ENCODE results near the gene DARS2. TPM values are rescaled to one million over a fixed set of nuclear protein-coding genes. Genes with fewer than 3 reads are reported as not detected.

Gene DARS2
- total RNA-seq, 4 donors from 2014 or later = 4.3 to 8.9 (median 8.2) TPM

DNA sequence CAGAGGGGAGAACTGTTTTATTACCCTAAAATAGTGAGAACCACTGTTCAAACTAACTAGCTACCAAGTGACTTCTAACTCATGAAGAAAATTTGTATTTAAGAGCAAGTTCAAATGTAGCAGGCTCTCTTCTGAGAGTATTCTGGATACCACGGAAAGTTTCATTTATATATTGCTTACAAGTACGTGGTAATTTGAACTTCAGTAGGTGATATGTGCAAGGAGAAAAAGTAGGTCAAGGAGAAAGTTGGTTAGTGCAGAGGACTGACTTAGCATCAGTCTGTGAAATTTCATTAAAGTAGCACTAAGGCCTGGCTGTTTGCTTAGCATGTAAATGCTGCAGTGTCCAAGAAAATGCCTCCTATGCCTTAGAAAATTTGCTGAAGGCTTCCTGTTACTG lies 76.0 kb downstream of the DARS2 start:
- Histone ChIP-seq H3K9me3 (no peaks in the 10 kb centered on the region), H3K36me3 (no peaks in the 10 kb centered on the region), H3K4me1 (peaks cover 0 to 5% of the 10 kb centered on the region in 2 donors), H3K4me3 (no peak overlapping the region), H3K27ac (no peak overlapping the region), H3K27me3 (no peaks in the 10 kb centered on the region)
- DNase-seq (no peak), ATAC-seq (no peak)
- in situ Hi-C loops (cut with MboI; ENCODE audit: low sequenced_read_pairs in 4 of 4) = no loop called here
- intact Hi-C loops (cut with DNase I; ENCODE audit: low total_unique reads) = no loop called here
- TF ChIP-seq POLR2A (IDR thresholded peaks at IDR 0.05) = no peak
- TF ChIP-seq, protein P1, sequence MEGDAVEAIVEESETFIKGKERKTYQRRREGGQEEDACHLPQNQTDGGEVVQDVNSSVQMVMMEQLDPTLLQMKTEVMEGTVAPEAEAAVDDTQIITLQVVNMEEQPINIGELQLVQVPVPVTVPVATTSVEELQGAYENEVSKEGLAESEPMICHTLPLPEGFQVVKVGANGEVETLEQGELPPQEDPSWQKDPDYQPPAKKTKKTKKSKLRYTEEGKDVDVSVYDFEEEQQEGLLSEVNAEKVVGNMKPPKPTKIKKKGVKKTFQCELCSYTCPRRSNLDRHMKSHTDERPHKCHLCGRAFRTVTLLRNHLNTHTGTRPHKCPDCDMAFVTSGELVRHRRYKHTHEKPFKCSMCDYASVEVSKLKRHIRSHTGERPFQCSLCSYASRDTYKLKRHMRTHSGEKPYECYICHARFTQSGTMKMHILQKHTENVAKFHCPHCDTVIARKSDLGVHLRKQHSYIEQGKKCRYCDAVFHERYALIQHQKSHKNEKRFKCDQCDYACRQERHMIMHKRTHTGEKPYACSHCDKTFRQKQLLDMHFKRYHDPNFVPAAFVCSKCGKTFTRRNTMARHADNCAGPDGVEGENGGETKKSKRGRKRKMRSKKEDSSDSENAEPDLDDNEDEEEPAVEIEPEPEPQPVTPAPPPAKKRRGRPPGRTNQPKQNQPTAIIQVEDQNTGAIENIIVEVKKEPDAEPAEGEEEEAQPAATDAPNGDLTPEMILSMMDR (IDR thresholded peaks at IDR 0.05 in 4 of 5, conservative IDR thresholded peaks at IDR 0.05 in 1 of 5) = no peak

DNA sequence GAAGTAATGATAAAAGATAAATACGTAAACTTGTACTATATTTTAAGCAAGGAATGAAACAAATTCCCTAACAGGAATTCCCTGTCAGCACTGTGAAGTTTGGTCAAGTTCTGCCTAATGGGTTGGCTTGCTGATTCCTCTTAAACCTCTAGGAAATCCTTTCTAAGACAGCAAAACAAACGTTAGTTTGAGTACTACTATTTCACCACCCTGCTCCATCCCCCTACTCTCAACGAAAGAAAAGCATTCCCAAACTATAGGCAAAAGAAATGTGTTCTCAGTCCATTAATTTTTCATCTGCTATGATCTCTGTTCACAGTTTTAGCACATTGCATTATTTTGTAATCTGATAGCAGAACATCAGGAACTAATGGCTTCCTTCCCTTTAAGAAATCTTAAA lies 76.5 kb downstream of the DARS2 start:
- DNase-seq (no peak), ATAC-seq (no peak)
- Histone ChIP-seq H3K27me3 (no peaks in the 10 kb centered on the region), H3K4me3 (no peak overlapping the region), H3K4me1 (peaks cover 0 to 5% of the 10 kb centered on the region in 2 donors), H3K27ac (no peak overlapping the region), H3K9me3 (no peaks in the 10 kb centered on the region), H3K36me3 (no peaks in the 10 kb centered on the region)
- TF ChIP-seq POLR2A (IDR thresholded peaks at IDR 0.05) = no peak
- TF ChIP-seq, protein P1 (IDR thresholded peaks at IDR 0.05 in 4 of 5, conservative IDR thresholded peaks at IDR 0.05 in 1 of 5) = no peak
- in situ Hi-C loops (cut with MboI; ENCODE audit: low sequenced_read_pairs in 4 of 4) = no loop called here
- intact Hi-C loops (cut with DNase I; ENCODE audit: low total_unique reads) = no loop called here

DNA sequence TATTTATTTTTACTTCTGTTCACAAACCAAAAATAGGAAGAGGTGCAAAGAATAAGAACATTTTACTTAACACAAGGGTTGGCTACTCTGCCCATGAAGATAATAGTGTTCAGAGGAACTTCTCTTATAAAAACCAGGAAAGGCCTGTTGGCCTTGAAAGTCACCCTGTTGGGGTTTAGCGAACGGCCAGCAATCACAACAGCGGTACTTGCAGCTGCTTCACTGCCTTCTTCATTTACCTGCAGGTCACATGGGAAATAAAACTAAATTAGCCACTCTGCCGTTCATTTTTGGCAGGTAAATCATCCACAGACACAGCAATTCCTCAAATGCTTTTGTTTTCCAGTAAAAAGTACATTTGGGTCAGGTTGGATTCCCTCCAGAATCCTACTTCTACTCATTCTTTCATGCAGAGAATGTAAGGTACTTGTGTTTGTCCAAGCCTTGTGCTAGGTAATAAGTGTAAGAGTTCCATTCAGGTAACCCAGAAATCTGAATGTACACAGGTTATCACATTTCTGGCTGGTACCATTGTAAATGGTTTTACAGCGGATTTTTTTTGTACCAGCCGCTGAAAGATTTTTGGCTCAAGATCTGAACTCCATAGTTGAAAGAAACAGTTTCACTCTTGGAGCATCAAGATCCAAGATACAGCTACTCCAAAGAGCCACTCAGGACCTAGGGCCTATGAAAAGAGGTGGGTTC lies 79.5 kb downstream of the DARS2 start:
- no peaks in the 10 kb centered on the region for H3K36me3 ChIP-seq
- TF ChIP-seq, protein P1 (IDR thresholded peaks at IDR 0.05 in 4 of 5, conservative IDR thresholded peaks at IDR 0.05 in 1 of 5) = no peak
- no peak for TF ChIP-seq POLR2A (IDR thresholded peaks at IDR 0.05)
- intact Hi-C loops (cut with DNase I; ENCODE audit: low total_unique reads) = no loop called here
- DNase-seq (no peak), ATAC-seq (no peak)
- no peak overlapping the region for H3K27ac ChIP-seq
- H3K4me3 ChIP-seq = no peak overlapping the region
- peaks cover 0 to 5% of the 10 kb centered on the region in 2 donors for H3K4me1 ChIP-seq
- in situ Hi-C loops (cut with MboI; ENCODE audit: low sequenced_read_pairs in 4 of 4) = no loop called here
- no peaks in the 10 kb centered on the region for H3K27me3 ChIP-seq
- H3K9me3 ChIP-seq = no peaks in the 10 kb centered on the region

Other genes starting within 250 kb of the DARS2 start
- gene SLC9C2, start 221.6 kb upstream of the DARS2 start, total RNA-seq = not detected
- gene TEX50, start 189.3 kb upstream of the DARS2 start, total RNA-seq = not detected
- gene ANKRD45, start 154.8 kb upstream of the DARS2 start, total RNA-seq = not detected
- 10 to 100 TPM; 15.9 to 23.9 (median 23.4) TPM for gene KLHL20, start 109.7 kb upstream of the DARS2 start, total RNA-seq
- gene CENPL, start 210 bp downstream of the DARS2 start, total RNA-seq = 1 to 10 TPM; 1.1 to 5.0 (median 3.4) TPM
- 100 to 1,000 TPM in 2 of 4 donors, 10 to 100 TPM in 2; 91.9 to 138 (median 98.4) TPM for gene GAS5, start 43.3 kb downstream of the DARS2 start, total RNA-seq
- gene ZBTB37, start 43.7 kb downstream of the DARS2 start, total RNA-seq = 10 to 100 TPM in 1 of 4 donors, 1 to 10 TPM in 3; 3.5 to 13.3 (median 4.0) TPM
- 1 to 10 TPM in 3 of 4 donors, not detected in 1; 1.7 to 4.5 (median 2.2) TPM for gene SERPINC1, start 92.7 kb downstream of the DARS2 start, total RNA-seq
- 10 to 100 TPM; 17.6 to 88.9 (median 37.8) TPM for gene RC3H1, start 197.7 kb downstream of the DARS2 start, total RNA-seq